ENCODE results near the gene FMOD. TPM values are rescaled to one million over a fixed set of nuclear protein-coding genes. Genes with fewer than 3 reads are reported as not detected.

The FMOD gene
- 10 to 100 TPM in 2 of 4 donors, 1 to 10 TPM in 1, under 1 TPM in 1; 0.89 to 59.5 (median 8.3) TPM for polyA plus RNA-seq
- long read RNA-seq, donor 1, result 0 reads
- long read RNA-seq, donor 2, partial matches to known transcripts, result 16 of 20 reads
- long read RNA-seq, donor 2, other reads (novel, unspliced or antisense), result 0 of 20 reads
- long read RNA-seq, donor 3, partial matches to known transcripts, result 55 of 60 reads
- long read RNA-seq, donor 3, other reads (novel, unspliced or antisense), result 0 of 60 reads
- long read RNA-seq, donor 4, result 0 reads
- long read RNA-seq, donor 5, partial matches to known transcripts, result 0 of 1 reads
- long read RNA-seq, donor 5, other reads (novel, unspliced or antisense), result 0 of 1 reads
- long read RNA-seq, donor 6, transcript FMOD-201 (3 exons, 3,310 nt), result major isoform, 6 of 35 reads
- long read RNA-seq, donor 6, partial matches to known transcripts, result 29 of 35 reads
- long read RNA-seq, donor 6, other reads (novel, unspliced or antisense), result 0 of 35 reads
- long read RNA-seq, donor 7, result 0 reads
- long read RNA-seq, donor 8, partial matches to known transcripts, result 0 of 1 reads
- long read RNA-seq, donor 8, other reads (novel, unspliced or antisense), result 0 of 1 reads
- long read RNA-seq, donor 9, partial matches to known transcripts, result 0 of 1 reads
- long read RNA-seq, donor 9, other reads (novel, unspliced or antisense), result 0 of 1 reads
- long read RNA-seq, donor 10, transcript FMOD-201 (3 exons, 3,310 nt), result major isoform, 11 of 72 reads
- long read RNA-seq, donor 10, partial matches to known transcripts, result 60 of 72 reads
- long read RNA-seq, donor 10, other reads (novel, unspliced or antisense), result 0 of 72 reads

DNA sequence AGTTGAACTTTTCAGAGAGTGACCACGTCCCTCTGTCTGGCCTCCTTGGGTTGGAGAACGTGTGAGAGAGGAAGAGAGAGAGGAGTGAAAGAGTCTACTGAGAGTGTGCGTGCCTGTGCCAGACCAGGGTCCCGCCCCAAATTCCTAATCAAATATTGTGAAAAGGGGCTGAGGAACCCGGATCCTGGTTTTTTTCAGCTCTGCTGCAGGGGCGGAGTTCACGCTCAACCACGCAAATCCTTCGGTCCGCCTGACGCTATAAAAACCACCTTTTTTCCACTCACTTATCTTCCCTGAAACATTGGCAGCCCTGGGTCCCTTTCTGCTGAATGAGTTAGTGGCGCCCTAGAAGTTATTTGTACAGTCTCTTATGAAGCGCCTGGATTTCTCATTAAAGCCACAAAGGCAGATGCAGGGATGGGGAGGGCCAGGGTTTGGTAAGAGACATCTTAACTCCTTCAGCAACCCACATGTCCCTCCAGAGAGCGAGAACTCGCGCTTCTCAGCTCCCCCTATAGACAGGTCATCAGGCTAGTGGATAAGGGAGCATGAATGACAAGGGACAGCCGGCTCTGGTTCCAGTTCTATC, at the start of gene FMOD:
Gene FMOD (minus strand): TSS at position 86 of the 589 bp plus-strand sequence. CDS start 2,852 bp downstream, outside the sequence.
- Histone ChIP-seq H3K27ac (ENCODE audit: low read depth in 1 of 3, low read length in 2 of 3) (peak within 1 kb of the TSS in 2 of 3 donors; percentile 60 to 93), H3K27me3 (ENCODE audit: control insufficient read depth in 3 of 3, insufficient read depth in 3 of 3, low read length in 3 of 3) (no peaks in the 10 kb centered on the region), H3K4me3 (ENCODE audit: low read depth in 1 of 3, low read length in 3 of 3) (peak within 1 kb of the TSS in 1 of 3 donors; percentile 45), H3K36me3 (ENCODE audit: control insufficient read depth in 3 of 3, insufficient read depth in 2 of 3, low read depth in 1 of 3, low read length in 3 of 3) (peaks cover 0 to 25% (median 0%) of the 10 kb centered on the region in 3 donors), H3K4me1 (ENCODE audit: control insufficient read depth in 3 of 3, insufficient read depth in 2 of 3, low read depth in 1 of 3, low read length in 2 of 3) (peaks cover 0 to 32% (median 0%) of the 10 kb centered on the region in 3 donors), H3K9me3 (ENCODE audit: control insufficient read depth in 2 of 2, insufficient read depth in 1 of 2, low read depth in 1 of 2, low read length in 1 of 2) (no peaks in the 10 kb centered on the region)
- FAIRE-seq (no peak), DNase-seq (peak; percentile 33 to 88)
- WGBS, 3 donors, result 8 to 20% (median 9%) methylated on average over 17 of the region's 17 CpGs

- Histone ChIP-seq H3K9me3 (ENCODE audit: control insufficient read depth in 2 of 2, insufficient read depth in 1 of 2, low read depth in 1 of 2, low read length in 1 of 2) (no peaks in the 10 kb centered on the region), H3K27me3 (ENCODE audit: control insufficient read depth in 3 of 3, insufficient read depth in 3 of 3, low read length in 3 of 3) (no peaks in the 10 kb centered on the region), H3K36me3 (ENCODE audit: control insufficient read depth in 3 of 3, insufficient read depth in 2 of 3, low read depth in 1 of 3, low read length in 3 of 3) (no peaks in the 10 kb centered on the region), H3K4me1 (ENCODE audit: control insufficient read depth in 3 of 3, insufficient read depth in 2 of 3, low read depth in 1 of 3, low read length in 2 of 3) (no peaks in the 10 kb centered on the region), H3K4me3 (ENCODE audit: low read depth in 1 of 3, low read length in 3 of 3) (no peak overlapping the region), H3K27ac (ENCODE audit: low read depth in 1 of 3, low read length in 2 of 3) (no peak overlapping the region)
- no peak for FAIRE-seq
- WGBS, 3 donors, result 69 to 82% (median 72%) methylated on average over 7 of the region's 7 CpGs
- DNase-seq, result no peak
Measured at GRCh38 chr1:203396595-203397194, 45.8 kb upstream of the FMOD start.

- Histone ChIP-seq H3K27ac (ENCODE audit: low read depth in 1 of 3, low read length in 2 of 3) (no peak overlapping the region), H3K9me3 (ENCODE audit: control insufficient read depth in 2 of 2, insufficient read depth in 1 of 2, low read depth in 1 of 2, low read length in 1 of 2) (no peaks in the 10 kb centered on the region), H3K27me3 (ENCODE audit: control insufficient read depth in 3 of 3, insufficient read depth in 3 of 3, low read length in 3 of 3) (no peaks in the 10 kb centered on the region), H3K4me3 (ENCODE audit: low read depth in 1 of 3, low read length in 3 of 3) (no peak overlapping the region), H3K4me1 (ENCODE audit: control insufficient read depth in 3 of 3, insufficient read depth in 2 of 3, low read depth in 1 of 3, low read length in 2 of 3) (no peaks in the 10 kb centered on the region), H3K36me3 (ENCODE audit: control insufficient read depth in 3 of 3, insufficient read depth in 2 of 3, low read depth in 1 of 3, low read length in 3 of 3) (no peaks in the 10 kb centered on the region)
- no peak for DNase-seq
- 59 to 65% (median 65%) methylated on average over 6 of the region's 6 CpGs for whole genome bisulfite sequencing, 3 donors
- FAIRE-seq, result no peak
Measured at GRCh38 chr1:203395751-203396150, 44.8 kb upstream of the FMOD start.

DNA sequence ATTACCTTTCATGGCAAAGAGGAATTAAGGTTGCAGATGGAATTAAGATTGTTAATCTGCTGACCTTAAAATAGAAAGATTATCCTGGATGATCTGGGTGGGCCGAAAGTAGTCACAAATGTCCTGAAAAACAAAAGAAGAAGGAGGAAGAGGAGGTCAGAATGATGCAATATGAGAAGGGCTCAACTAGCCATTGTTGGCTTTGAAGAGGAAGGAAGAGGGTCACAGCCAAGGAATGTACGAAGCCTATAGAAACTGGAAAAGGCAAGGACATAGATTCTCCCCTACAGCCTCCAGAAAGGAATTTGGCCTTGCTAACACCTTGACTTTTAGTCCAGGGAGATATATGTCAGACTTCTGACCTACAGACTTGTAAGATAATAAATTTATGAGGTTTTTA, 39.4 kb upstream of the FMOD start:
- H3K4me1 ChIP-seq (ENCODE audit: control insufficient read depth in 3 of 3, insufficient read depth in 2 of 3, low read depth in 1 of 3, low read length in 2 of 3), result no peaks in the 10 kb centered on the region
- H3K9me3 ChIP-seq (ENCODE audit: control insufficient read depth in 2 of 2, insufficient read depth in 1 of 2, low read depth in 1 of 2, low read length in 1 of 2), result no peaks in the 10 kb centered on the region
- H3K27ac ChIP-seq (ENCODE audit: low read depth in 1 of 3, low read length in 2 of 3), result no peak overlapping the region
- no peaks in the 10 kb centered on the region for H3K27me3 ChIP-seq (ENCODE audit: control insufficient read depth in 3 of 3, insufficient read depth in 3 of 3, low read length in 3 of 3)
- DNase-seq (no peak), FAIRE-seq (no peak)
- H3K36me3 ChIP-seq (ENCODE audit: control insufficient read depth in 3 of 3, insufficient read depth in 2 of 3, low read depth in 1 of 3, low read length in 3 of 3), result no peaks in the 10 kb centered on the region
- WGBS, 3 donors, result 71 to 96% (median 83%) methylated on average over 2 of the region's 2 CpGs
- no peak overlapping the region for H3K4me3 ChIP-seq (ENCODE audit: low read depth in 1 of 3, low read length in 3 of 3)

GRCh38 chr1:203388683-203389082, 37.8 kb upstream of the FMOD start:
- no peak for FAIRE-seq
- Histone ChIP-seq H3K36me3 (ENCODE audit: control insufficient read depth in 3 of 3, insufficient read depth in 2 of 3, low read depth in 1 of 3, low read length in 3 of 3) (no peaks in the 10 kb centered on the region), H3K27me3 (ENCODE audit: control insufficient read depth in 3 of 3, insufficient read depth in 3 of 3, low read length in 3 of 3) (no peaks in the 10 kb centered on the region), H3K27ac (ENCODE audit: low read depth in 1 of 3, low read length in 2 of 3) (no peak overlapping the region), H3K4me3 (ENCODE audit: low read depth in 1 of 3, low read length in 3 of 3) (no peak overlapping the region), H3K4me1 (ENCODE audit: control insufficient read depth in 3 of 3, insufficient read depth in 2 of 3, low read depth in 1 of 3, low read length in 2 of 3) (no peaks in the 10 kb centered on the region), H3K9me3 (ENCODE audit: control insufficient read depth in 2 of 2, insufficient read depth in 1 of 2, low read depth in 1 of 2, low read length in 1 of 2) (no peaks in the 10 kb centered on the region)
- WGBS, 3 donors, result 87 to 93% (median 91%) methylated on average over 3 of the region's 3 CpGs
- DNase-seq, result no peak

- Histone ChIP-seq H3K4me1 (ENCODE audit: control insufficient read depth in 3 of 3, insufficient read depth in 2 of 3, low read depth in 1 of 3, low read length in 2 of 3) (peaks cover 0 to 9% (median 0%) of the 10 kb centered on the region in 3 donors), H3K27ac (ENCODE audit: low read depth in 1 of 3, low read length in 2 of 3) (no peak overlapping the region), H3K9me3 (ENCODE audit: control insufficient read depth in 2 of 2, insufficient read depth in 1 of 2, low read depth in 1 of 2, low read length in 1 of 2) (no peaks in the 10 kb centered on the region), H3K36me3 (ENCODE audit: control insufficient read depth in 3 of 3, insufficient read depth in 2 of 3, low read depth in 1 of 3, low read length in 3 of 3) (no peaks in the 10 kb centered on the region), H3K4me3 (ENCODE audit: low read depth in 1 of 3, low read length in 3 of 3) (no peak overlapping the region), H3K27me3 (ENCODE audit: control insufficient read depth in 3 of 3, insufficient read depth in 3 of 3, low read length in 3 of 3) (no peaks in the 10 kb centered on the region)
- 67 to 92% (median 73%) methylated on average over 1 of the region's 1 CpG for WGBS, 3 donors
- DNase-seq (no peak), FAIRE-seq (no peak)
Measured at GRCh38 chr1:203382026-203382425, 31.1 kb upstream of the FMOD start.

DNA sequence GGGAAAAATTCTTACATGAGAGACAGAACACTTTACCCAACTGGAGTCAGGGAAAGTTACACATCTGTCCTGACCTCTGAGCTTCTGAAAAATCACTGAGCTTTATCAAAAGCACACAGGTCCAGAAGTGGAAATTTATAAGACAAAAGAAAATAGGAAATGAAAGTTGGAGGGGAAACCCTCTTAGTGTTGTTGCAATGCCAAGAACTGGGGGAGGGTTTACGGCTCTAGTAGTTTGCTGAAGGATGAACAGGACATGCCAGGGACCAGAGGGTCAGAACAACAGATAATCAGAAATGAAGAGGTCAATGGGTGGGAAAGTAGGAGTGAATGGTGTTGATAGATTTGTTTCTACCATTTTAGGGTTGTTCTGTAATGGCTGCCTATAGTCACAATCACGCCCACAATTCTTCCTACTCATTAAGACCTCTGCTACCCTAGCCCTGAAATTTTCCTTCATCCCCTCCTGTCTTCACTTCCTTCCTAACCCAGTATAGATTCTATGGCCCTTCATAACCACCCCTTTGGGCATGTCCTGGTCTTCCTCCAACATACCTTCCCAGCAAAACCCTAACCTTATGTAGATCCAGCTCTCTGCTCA, 30.3 kb upstream of the FMOD start:
- H3K4me1 ChIP-seq (ENCODE audit: control insufficient read depth in 3 of 3, insufficient read depth in 2 of 3, low read depth in 1 of 3, low read length in 2 of 3), result peaks cover 0 to 9% (median 0%) of the 10 kb centered on the region in 3 donors
- no peaks in the 10 kb centered on the region for H3K27me3 ChIP-seq (ENCODE audit: control insufficient read depth in 3 of 3, insufficient read depth in 3 of 3, low read length in 3 of 3)
- WGBS, 3 donors, result 67 to 86% (median 78%) methylated on average over 2 of the region's 2 CpGs
- H3K27ac ChIP-seq (ENCODE audit: low read depth in 1 of 3, low read length in 2 of 3), result no peak overlapping the region
- H3K4me3 ChIP-seq (ENCODE audit: low read depth in 1 of 3, low read length in 3 of 3), result no peak overlapping the region
- H3K36me3 ChIP-seq (ENCODE audit: control insufficient read depth in 3 of 3, insufficient read depth in 2 of 3, low read depth in 1 of 3, low read length in 3 of 3), result no peaks in the 10 kb centered on the region
- FAIRE-seq (no peak), DNase-seq (no peak)
- H3K9me3 ChIP-seq (ENCODE audit: control insufficient read depth in 2 of 2, insufficient read depth in 1 of 2, low read depth in 1 of 2, low read length in 1 of 2), result no peaks in the 10 kb centered on the region

Measured in small intestine (tissue), 16 donors.